ENCODE results near the gene ANKRD2.

The ANKRD2 gene

DNA sequence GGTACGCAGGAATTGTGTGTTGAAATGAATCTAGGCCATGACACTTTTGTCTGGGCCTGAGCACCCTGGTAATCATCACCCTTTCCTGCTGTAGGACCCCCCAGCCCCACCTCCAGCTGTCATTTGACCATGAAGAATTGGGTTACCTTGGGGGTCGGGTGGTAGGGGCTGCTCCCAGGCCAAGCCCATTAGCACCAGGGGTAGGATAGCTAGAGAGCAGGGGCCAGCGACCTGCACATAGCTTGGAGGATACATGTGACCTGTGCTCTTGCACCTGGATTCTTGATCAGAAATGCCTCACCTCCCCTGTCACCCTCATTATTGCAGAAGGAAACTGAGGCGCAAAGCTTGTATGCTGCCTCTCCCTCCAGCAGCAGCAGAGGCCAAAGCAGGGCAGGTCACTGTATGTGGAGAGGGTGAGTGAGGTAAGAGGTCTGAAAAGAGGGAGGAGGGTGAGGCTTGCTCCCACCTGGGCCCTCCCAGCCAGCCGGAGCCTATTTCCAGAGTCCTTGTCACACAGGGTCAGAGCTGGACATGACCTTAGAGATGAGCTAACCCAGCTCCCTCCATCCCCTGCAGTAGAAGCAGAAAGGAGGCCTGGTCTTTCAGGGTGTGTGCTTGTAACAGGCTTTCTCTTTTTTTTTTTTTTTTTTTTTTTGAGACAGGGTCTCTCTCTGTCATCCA is 35.3 kb upstream of the ANKRD2 start:
- no peak overlapping the region for H3K4me3 ChIP-seq (replicated peaks; ENCODE audit: low read depth, low read length)
- H3K36me3 ChIP-seq (ENCODE audit: control insufficient read depth, insufficient read depth, low read length), result no peaks in the 10 kb centered on the region
- TF ChIP-seq, protein P1, sequence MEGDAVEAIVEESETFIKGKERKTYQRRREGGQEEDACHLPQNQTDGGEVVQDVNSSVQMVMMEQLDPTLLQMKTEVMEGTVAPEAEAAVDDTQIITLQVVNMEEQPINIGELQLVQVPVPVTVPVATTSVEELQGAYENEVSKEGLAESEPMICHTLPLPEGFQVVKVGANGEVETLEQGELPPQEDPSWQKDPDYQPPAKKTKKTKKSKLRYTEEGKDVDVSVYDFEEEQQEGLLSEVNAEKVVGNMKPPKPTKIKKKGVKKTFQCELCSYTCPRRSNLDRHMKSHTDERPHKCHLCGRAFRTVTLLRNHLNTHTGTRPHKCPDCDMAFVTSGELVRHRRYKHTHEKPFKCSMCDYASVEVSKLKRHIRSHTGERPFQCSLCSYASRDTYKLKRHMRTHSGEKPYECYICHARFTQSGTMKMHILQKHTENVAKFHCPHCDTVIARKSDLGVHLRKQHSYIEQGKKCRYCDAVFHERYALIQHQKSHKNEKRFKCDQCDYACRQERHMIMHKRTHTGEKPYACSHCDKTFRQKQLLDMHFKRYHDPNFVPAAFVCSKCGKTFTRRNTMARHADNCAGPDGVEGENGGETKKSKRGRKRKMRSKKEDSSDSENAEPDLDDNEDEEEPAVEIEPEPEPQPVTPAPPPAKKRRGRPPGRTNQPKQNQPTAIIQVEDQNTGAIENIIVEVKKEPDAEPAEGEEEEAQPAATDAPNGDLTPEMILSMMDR (IDR thresholded peaks at IDR 0.05; ENCODE audit: insufficient read depth, low read length, poor library complexity, severe bottlenecking), result no peak
- no peaks in the 10 kb centered on the region for H3K27me3 ChIP-seq (replicated peaks; ENCODE audit: control insufficient read depth, insufficient read depth, low read length)
- no peak for DNase-seq (ENCODE audit: extremely low read depth, insufficient read length)

DNA sequence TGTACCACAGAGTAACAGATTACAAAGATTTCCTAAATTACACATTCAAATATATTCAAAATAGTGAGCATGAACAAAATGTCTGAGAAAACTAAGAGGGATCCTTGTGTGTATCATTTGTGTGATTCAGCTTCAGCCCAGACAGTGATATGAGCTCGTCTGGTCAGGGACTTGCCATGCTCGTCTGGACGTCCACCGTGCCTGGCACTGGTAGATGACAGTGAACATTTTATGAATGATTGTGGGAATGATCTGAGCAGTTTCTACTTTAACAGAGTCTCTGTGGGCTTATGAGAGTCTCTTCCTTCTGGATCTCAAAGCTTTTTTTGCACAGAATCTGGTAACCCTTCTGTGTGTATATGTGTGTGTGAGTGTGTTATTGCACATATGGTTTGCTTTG is 34.2 kb upstream of the ANKRD2 start:
- no peaks in the 10 kb centered on the region for H3K27me3 ChIP-seq (replicated peaks; ENCODE audit: control insufficient read depth, insufficient read depth, low read length)
- TF ChIP-seq, protein P1 (IDR thresholded peaks at IDR 0.05; ENCODE audit: insufficient read depth, low read length, poor library complexity, severe bottlenecking), result no peak
- DNase-seq (ENCODE audit: extremely low read depth, insufficient read length), result no peak
- H3K4me3 ChIP-seq (replicated peaks; ENCODE audit: low read depth, low read length), result no peak overlapping the region
- no peaks in the 10 kb centered on the region for H3K36me3 ChIP-seq (ENCODE audit: control insufficient read depth, insufficient read depth, low read length)

DNA sequence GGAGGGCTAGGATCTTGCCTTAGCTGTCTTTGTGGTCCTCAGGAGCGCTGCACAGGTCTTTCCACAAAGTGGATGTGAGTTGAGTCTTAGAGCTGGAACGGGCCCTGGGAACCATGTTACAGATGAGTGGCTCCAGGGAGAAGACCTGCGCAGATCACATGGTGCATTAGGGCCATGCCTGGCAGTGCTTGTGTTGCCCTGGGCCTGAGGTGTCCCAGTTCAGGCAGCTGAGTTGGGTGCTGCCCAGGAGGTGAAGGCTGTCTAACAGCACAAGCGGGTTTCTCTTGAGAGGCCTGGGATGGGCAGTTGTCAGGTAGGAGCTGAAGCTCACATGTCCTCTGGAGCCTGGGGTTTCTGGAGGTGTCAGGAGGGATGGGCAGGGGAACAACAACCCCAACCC is 33.7 kb upstream of the ANKRD2 start:
- TF ChIP-seq, protein P1 (IDR thresholded peaks at IDR 0.05; ENCODE audit: insufficient read depth, low read length, poor library complexity, severe bottlenecking), result no peak
- Histone ChIP-seq H3K4me3 (replicated peaks; ENCODE audit: low read depth, low read length) (no peak overlapping the region), H3K27me3 (replicated peaks; ENCODE audit: control insufficient read depth, insufficient read depth, low read length) (no peaks in the 10 kb centered on the region), H3K36me3 (ENCODE audit: control insufficient read depth, insufficient read depth, low read length) (no peaks in the 10 kb centered on the region)
- DNase-seq (ENCODE audit: extremely low read depth, insufficient read length), result no peak

DNA sequence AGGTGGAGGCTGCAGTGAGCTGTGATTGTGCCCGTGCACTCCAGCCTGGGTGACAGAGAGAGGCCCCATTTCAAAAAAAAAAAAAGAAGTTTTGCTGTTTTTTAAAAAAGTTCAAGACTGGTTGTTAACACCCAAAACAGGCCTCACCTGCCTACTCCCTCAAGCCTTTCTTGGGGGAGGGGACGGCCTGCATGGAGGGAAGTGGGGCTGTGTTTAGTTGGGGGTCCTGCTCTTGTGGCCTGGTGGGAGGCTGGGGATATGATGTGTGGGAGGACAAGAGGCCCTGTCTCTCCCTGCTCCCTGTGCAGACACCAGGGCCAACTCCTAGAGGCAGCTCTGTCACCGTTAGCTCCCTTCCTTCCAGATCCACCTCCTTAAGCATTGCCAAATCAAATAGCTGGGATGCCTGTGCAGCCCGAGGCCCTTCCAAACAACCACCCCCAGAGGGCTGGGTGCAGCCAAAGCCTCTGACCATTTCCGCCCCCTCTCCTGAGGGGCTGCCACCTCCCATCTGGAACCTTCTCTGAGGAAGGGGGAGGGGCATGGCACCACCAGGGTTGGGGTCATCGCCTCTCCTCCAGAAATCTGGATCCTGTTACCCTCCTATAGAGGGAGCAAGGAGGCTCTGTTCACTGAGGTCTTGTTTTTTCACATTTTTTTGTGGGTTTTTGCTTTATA is 32.9 kb upstream of the ANKRD2 start:
- H3K4me3 ChIP-seq (replicated peaks; ENCODE audit: low read depth, low read length), result no peak overlapping the region
- no peaks in the 10 kb centered on the region for H3K27me3 ChIP-seq (replicated peaks; ENCODE audit: control insufficient read depth, insufficient read depth, low read length)
- no peaks in the 10 kb centered on the region for H3K36me3 ChIP-seq (ENCODE audit: control insufficient read depth, insufficient read depth, low read length)
- no peak for DNase-seq (ENCODE audit: extremely low read depth, insufficient read length)
- TF ChIP-seq, protein P1 (IDR thresholded peaks at IDR 0.05; ENCODE audit: insufficient read depth, low read length, poor library complexity, severe bottlenecking), result no peak

DNA sequence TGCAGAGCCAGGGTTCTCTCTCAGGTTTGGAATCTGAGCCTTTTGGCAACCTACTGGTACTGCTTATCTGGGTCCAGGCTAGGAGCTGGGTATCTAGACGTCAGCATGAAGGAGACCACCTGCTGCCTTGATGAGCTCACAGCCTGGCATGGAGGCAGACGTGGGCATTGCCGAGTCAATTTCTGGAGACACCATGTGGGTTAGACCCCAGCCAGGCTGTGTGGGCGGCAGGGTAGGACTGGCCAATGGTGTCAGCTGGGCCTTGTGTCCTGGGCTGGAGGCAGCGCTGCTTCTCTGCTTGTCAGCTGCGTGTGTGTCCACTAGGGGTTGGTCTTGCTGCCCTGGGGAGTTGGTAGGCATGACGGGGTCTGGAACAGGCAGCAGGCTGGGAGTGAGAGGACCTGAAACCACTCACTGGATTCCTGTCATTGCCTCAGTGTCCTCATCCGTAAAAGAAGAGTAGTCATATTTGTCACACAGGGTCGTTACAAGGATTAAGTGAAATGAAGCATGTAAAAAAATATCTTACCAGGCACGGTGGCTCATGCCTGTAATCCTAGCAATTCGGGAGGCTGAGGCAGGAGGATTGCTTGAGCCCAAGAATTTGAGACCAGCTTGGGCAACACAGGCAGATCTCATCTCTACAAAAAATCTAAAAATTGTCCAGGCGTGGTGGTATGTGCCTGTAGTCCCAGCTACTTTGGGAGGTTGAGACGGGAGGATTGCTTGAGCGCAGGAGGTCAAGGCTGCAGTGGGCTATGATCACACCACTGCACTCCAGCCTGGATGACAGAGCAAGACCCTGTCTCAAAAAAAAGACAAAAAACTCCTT is 31.7 kb upstream of the ANKRD2 start:
- TF ChIP-seq, protein P1 (IDR thresholded peaks at IDR 0.05; ENCODE audit: insufficient read depth, low read length, poor library complexity, severe bottlenecking), result no peak
- H3K36me3 ChIP-seq (ENCODE audit: control insufficient read depth, insufficient read depth, low read length), result no peaks in the 10 kb centered on the region
- H3K4me3 ChIP-seq (replicated peaks; ENCODE audit: low read depth, low read length), result no peak overlapping the region
- no peak for DNase-seq (ENCODE audit: extremely low read depth, insufficient read length)
- H3K27me3 ChIP-seq (replicated peaks; ENCODE audit: control insufficient read depth, insufficient read depth, low read length), result no peaks in the 10 kb centered on the region
